ENCODE data around the gene PRSS27. TPM values are rescaled to one million over a fixed set of nuclear protein-coding genes. Genes with fewer than 3 reads are reported as not detected.
"Not testable (repeated sequence)": the region's sequence is repeated elsewhere in the genome, so short reads cannot be mapped to it uniquely, and the experiment has no call there.

Gene PRSS27
- total RNA-seq, 1 experiment from 2014 or later, result 2.0 TPM

DNA sequence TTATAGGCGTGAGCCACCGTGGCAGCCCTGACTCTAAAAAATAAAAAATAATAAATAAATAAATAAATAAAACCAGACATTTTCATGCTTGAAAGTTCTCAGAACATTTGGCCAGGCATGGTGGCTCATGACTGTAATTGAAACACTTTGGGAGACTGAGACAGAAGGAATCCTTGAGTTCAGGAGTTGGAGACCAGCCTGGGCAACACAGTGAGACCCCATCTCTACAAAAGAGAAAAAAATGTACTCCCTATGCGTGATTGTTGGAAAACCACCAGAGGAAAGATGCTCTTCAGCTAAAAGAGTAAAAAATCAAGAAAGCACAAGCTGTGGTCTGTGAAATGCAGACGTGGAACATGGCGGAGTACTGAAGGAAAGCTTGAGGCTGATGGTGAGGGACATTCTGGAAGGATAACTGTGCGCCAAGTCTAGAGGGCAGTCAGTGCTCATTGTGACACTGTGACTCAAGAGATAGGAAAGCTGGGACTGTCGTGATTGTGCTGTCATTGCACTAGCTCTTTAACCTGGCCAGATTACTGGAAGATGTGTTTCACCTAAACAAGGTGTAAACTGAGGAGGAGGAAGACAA is 4.2 kb upstream of the PRSS27 start:
- Histone ChIP-seq H3K27me3 (ENCODE audit: control insufficient read depth, insufficient read depth, low read length) (no peaks in the 10 kb centered on the region), H3K4me3 (ENCODE audit: insufficient read depth, low read depth, low read length) (no peak overlapping the region), H3K36me3 (replicated peaks; ENCODE audit: control insufficient read depth, insufficient read depth, low read length) (no peaks in the 10 kb centered on the region)
- DNase-seq, result no peak

DNA sequence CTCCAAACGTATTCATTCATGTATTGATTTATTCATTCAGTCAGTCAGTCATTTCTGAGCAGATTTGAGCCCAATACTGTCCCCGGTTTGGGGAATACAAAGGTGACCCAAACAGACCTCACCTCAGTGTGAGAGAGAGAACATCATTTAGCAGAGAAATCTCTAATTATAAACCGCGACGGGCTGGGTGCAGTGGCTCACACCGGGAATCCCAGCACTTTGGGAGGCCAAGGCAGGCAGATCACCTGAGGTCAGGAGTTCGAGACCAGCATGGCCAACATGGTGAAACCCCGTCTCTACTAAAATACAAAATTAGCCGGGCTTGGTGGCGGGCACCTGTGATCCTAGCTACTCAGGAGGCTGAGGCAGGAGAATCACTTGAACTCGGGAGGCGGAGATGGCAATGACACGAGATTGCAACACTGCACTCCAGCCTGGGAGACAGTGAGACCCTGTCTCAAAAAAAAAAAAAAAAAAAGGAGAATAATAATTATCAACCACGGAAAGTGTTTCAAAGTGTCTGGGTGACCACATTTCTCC is 1.7 kb upstream of the PRSS27 start:
- DNase-seq; H3K27me3 ChIP-seq (ENCODE audit: control insufficient read depth, insufficient read depth, low read length); H3K36me3 ChIP-seq (replicated peaks; ENCODE audit: control insufficient read depth, insufficient read depth, low read length): not testable (repeated sequence)
- peak overlapping the region; percentile 59 for H3K4me3 ChIP-seq (ENCODE audit: insufficient read depth, low read depth, low read length)

DNA sequence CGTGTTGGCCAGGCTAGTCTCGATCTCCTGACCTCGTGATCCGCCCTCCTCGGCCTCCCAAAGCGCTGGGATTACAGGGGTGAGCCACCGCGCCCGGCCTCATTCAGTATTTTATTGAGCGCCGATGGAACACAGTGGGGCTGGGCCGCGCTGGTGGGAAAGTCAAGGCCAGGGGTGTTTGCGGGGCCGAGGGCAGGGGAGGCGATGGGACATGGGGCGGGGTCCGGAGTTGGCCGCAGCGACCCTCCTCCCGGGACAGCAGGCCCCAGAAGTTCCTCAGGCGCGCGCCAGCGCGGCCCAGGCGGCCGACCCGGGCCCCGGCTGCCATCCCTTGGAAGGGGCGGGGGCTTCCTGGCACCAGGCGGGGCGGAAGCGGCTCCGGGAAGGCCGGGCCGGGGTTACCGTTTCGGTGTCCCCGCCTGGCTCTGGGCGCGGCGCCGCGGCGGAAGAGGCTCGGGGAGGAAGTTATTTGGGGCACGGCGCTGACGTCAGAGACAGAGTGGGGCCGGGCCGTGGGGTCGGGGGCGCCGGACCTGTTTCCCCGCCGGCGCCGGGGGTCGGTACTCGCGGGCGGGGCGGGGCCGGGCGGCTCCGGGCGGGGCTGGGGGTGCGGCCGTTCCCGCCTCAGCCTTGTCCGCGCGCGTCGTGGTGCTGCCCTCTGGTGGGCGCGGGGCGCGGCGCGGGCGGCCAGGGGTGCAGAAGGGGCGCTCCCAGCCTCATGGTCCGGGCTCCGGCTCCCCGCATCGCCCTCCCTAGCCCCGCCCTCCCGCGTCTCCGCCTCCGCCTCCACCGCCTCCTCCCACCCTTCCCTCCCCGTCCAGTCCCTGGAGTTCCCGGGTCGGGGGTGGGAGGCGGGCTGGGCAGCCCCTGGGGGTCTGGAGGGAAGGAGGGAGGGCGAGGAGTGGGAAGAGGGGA is 952 bp upstream of the PRSS27 start:
- H3K4me3 ChIP-seq (ENCODE audit: insufficient read depth, low read depth, low read length), result peak overlapping the region; percentile 59
- peak; percentile 99 for DNase-seq
- H3K36me3 ChIP-seq (replicated peaks; ENCODE audit: control insufficient read depth, insufficient read depth, low read length), result no peaks in the 10 kb centered on the region
- no peaks in the 10 kb centered on the region for H3K27me3 ChIP-seq (ENCODE audit: control insufficient read depth, insufficient read depth, low read length)

DNA sequence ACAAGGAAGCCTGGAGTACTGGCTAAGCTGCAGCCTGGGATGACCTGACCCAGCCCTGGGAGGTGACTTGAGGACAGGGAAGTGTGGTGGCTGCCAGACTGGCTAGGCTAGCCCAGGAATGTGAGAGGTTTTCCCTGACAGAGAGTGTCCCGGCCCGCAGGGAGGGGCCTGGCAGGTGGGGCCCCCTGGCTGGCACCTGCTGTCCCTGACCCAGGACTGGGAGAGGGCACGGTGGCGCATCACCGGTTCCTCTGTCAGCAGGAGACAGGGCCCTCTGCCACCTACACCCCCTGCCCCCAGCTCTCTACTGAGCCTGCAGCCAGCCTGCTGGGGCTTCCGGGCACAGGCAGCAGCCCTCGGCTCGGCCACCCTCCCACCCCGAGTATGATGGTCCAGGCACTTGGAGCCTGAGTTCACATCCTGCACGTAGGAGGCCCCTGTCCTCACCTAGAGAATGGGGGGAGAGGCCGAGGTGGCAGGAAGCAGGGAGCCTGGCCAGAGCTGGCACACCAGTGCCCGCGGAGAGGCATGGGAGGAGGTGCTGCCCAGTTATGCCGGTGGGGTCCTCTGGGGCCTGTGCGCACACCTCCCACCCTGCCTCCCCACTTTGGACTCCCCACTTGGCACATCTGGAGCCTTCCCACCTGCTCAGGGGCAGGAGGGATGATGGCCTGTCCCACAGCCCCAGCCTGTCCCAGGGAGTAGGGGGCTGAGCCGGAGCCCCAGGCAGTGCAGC is 528 bp downstream of the PRSS27 start:
- no peaks in the 10 kb centered on the region for H3K36me3 ChIP-seq (replicated peaks; ENCODE audit: control insufficient read depth, insufficient read depth, low read length)
- no peak overlapping the region for H3K4me3 ChIP-seq (ENCODE audit: insufficient read depth, low read depth, low read length)
- peaks cover 2% of the 10 kb centered on the region; the same call in 1 of the 2 replicates for H3K27me3 ChIP-seq (ENCODE audit: control insufficient read depth, insufficient read depth, low read length)
- DNase-seq, result no peak

DNA sequence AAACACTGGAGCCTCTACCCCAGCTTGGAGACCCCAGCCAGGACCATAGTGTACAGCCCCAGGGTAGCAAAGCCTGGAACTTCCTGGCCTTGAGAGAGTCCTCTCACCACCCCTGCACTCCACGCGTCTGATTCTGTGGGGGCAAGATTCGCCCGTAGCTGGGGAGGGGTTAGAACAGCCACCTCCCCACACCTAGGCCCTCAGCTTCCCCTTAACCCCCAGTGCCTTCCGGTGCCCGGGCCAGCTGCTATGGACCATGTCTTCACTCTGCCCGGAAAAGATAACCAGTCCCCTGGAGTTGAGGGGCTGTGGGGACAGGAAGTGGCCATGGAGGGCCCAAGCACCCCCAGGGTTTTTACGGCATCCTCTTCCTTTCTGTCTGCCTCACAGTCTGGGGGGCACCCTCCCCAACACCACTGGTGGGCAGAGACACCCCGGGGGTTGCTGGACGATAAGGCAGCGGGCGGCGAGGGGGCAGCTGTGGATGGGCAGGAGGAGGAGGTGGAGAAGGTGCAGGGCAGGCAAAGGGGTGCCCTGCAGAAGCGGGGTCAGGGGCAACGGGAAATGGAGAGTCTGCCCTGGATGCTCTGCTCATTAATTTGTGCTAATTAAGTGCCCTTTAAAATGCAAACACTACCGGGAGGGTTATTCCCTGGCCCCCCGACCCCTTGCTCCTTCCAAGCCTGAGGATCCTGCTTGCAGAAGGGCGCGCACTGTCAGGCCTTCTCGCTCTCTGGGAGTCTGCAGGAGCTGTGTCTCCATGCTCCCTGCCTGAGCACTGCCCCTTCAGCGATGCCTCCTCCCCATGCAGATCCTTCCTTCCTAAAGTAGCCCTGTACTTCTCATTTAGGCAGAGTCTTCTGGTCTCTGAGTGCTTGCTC is 2.4 kb downstream of the PRSS27 start:
- Histone ChIP-seq H3K36me3 (replicated peaks; ENCODE audit: control insufficient read depth, insufficient read depth, low read length) (no peaks in the 10 kb centered on the region), H3K4me3 (ENCODE audit: insufficient read depth, low read depth, low read length) (no peak overlapping the region), H3K27me3 (ENCODE audit: control insufficient read depth, insufficient read depth, low read length) (peaks cover 2% of the 10 kb centered on the region; the same call in 1 of the 2 replicates)
- DNase-seq, result no peak

DNA sequence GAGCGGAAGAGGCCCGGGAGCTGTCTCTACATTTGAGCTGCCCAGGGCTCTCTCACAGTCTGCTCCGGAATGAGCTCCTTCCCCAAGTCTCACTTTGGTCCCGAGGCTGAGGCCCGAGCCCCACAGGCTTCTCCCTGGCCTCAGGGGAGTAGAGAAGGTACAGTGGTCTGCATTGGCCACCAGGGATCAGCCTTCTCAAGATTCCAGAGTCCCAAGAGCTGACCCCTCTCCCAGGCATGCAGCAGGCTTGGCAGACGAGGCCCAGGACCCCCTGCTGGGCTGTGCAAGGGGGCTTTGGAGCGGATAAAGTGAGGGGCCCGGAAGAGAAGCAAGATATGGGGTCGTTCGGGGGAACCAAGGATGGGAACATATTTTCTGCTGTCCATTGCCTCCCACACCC is 3.1 kb downstream of the PRSS27 start:
- no peak for DNase-seq
- peaks cover 2% of the 10 kb centered on the region; the same call in 1 of the 2 replicates for H3K27me3 ChIP-seq (ENCODE audit: control insufficient read depth, insufficient read depth, low read length)
- H3K36me3 ChIP-seq (replicated peaks; ENCODE audit: control insufficient read depth, insufficient read depth, low read length), result no peaks in the 10 kb centered on the region
- no peak overlapping the region for H3K4me3 ChIP-seq (ENCODE audit: insufficient read depth, low read depth, low read length)

DNA sequence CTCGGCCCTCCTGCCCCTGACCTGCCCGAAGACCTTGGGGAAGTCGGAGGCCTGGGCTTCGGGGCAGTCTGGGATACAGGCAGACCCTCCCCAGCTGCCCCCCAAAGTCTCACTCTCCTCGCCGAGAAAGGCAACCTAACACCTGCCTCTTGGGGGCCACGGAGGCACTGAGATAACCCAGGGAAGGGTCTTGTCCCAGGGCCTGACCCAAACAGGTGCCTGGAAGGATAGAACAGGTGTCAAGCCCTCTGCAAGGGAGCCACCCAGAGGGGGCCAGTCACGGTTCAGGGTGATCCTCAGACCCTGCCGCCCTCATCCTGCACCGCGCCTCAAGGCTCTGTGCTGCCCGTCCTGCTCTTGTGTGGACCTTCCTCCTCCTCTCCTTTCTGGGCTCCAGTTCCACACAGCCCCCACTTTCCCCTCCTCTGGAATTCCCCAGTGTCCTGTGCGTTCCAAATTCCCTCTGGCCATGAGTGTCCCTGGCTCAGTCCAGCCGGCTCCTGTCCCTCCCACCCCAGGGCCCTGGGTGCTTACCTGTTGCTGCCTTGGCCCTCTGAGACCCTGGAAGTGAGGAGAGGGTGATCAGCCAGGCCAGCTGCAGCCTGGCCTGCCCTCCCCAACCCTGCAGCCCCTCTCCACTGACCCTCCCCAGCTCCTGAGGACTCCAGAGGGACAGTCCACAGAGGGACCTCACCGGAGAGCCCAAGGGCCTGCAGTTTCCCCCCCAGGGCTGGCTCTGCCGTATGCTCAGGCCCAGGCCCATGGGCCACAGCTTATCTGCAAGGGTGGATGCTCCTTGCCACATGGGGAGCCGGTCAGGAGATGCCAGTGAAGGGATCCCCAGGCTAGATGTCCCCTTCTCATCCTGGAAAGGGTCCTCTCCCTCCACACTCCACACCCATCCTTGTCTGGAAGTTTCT is 3.8 kb downstream of the PRSS27 start:
- no peak for DNase-seq
- Histone ChIP-seq H3K4me3 (ENCODE audit: insufficient read depth, low read depth, low read length) (no peak overlapping the region), H3K27me3 (ENCODE audit: control insufficient read depth, insufficient read depth, low read length) (peaks cover 2% of the 10 kb centered on the region; the same call in 1 of the 2 replicates), H3K36me3 (replicated peaks; ENCODE audit: control insufficient read depth, insufficient read depth, low read length) (no peaks in the 10 kb centered on the region)

DNA sequence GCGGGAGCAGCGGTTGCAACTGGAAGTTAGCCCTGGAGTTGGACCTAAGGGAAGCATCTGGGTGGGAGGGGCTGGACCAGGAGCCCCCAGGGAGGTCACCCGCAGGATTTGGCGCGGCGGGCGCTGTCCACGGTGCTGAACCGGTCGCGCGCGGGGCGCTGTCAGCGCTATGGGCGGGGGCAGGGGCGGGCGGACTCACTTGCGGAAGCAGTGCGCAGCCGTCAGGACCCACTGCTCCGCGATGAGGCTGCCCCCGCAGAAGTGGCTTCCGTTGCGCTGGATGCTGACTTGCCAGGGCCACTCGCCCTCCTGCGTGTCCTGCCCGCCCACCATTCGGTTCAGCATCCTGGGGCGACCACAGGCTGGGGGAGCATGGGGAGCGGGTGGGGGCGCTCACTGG is 4.5 kb downstream of the PRSS27 start:
- DNase-seq, result peak; percentile 96
- Histone ChIP-seq H3K27me3 (ENCODE audit: control insufficient read depth, insufficient read depth, low read length) (peaks cover 2% of the 10 kb centered on the region; the same call in 1 of the 2 replicates), H3K36me3 (replicated peaks; ENCODE audit: control insufficient read depth, insufficient read depth, low read length) (no peaks in the 10 kb centered on the region), H3K4me3 (ENCODE audit: insufficient read depth, low read depth, low read length) (peak overlapping the region; percentile 3; the same call in 1 of the 2 replicates)

DNA sequence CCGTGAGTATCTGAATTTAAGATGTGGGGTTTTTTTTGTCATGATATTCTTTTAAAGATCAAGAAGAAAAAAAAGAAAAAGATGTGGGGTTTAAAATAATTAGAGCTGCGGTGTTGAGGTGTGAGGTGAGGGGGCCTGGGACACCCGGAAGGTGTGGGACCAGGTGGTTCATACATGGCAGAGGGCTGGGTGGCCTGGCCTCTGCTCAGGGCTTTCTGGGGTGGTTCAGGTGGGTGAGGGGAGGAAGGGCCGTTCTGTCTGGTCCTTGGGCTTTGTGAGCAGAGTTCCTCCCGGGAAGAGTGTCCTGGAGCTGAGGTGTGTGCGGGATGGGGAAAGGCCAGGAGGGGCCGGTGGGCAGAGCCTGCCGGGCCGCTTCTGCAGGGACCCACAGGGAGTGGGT is 5.0 kb downstream of the PRSS27 start:
- peaks cover 2% of the 10 kb centered on the region; the same call in 1 of the 2 replicates for H3K27me3 ChIP-seq (ENCODE audit: control insufficient read depth, insufficient read depth, low read length)
- H3K36me3 ChIP-seq (replicated peaks; ENCODE audit: control insufficient read depth, insufficient read depth, low read length), result no peaks in the 10 kb centered on the region
- DNase-seq, result no peak
- H3K4me3 ChIP-seq (ENCODE audit: insufficient read depth, low read depth, low read length), result peak overlapping the region; percentile 3; the same call in 1 of the 2 replicates

DNA sequence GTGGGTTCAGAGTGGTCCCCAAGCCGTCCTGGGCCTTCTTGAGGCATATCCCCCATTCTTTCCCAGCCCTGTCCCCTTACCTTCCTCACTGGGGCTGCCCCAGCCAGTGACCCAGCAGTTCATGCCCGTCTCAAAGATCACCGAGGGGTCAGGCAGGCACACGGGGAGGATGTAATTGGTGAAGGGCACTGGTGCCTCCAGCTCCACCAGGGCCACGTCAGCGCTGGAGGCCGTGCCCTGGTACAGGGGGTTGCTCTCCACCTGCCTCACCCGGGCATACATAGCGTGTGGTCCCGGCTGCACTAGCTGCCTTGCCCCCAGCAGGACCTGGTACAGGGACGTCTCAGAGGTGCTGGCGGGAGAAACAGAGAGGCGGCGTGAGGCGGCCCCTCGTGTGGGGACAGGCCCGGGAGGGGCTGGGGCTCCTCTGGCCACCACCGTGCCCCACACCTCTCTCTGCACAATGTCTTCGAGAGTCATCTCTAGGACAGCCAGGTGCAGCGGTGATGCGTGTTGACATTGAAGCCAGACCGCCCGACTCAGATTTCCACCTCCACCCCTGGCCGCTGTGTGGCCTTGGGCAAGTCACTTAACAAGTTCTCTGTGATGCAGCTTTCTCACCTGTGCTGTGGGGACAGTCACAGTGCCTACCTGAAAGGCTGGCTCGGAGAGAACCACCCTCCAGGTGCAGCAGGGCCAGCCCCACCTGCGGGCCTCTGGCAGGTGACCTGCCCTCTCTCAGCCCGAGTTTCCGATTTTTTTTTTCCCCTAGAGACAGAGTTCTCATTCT is 5.8 kb downstream of the PRSS27 start:
- peaks cover 2% of the 10 kb centered on the region; the same call in 1 of the 2 replicates for H3K27me3 ChIP-seq (ENCODE audit: control insufficient read depth, insufficient read depth, low read length)
- H3K36me3 ChIP-seq (replicated peaks; ENCODE audit: control insufficient read depth, insufficient read depth, low read length), result no peaks in the 10 kb centered on the region; the same call in 1 of the 2 replicates
- H3K4me3 ChIP-seq (ENCODE audit: insufficient read depth, low read depth, low read length), result no peak overlapping the region
- no peak for DNase-seq

DNA sequence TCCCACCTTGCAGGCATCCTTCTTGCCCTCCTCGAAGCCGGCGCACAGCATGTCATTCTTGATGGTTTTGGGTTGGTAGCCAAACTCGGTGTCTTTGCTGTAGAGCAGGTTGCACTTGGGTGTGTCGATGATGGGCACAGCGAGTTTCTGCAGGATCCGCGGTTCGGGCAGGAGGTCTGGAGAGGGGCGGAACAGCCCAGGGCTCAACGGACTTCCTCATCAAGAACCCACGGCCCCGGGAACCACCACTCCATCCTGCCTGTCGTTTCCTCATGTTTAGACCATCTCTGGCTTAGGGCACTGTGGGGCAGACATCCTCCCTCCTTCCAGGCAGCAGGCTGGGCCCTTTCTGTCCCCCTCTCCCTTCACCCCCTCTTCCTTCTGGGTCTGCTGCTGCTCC is 6.5 kb downstream of the PRSS27 start:
- Histone ChIP-seq H3K36me3 (replicated peaks; ENCODE audit: control insufficient read depth, insufficient read depth, low read length) (no peaks in the 10 kb centered on the region; the same call in 1 of the 2 replicates), H3K27me3 (ENCODE audit: control insufficient read depth, insufficient read depth, low read length) (peaks cover 2% of the 10 kb centered on the region; the same call in 1 of the 2 replicates), H3K4me3 (ENCODE audit: insufficient read depth, low read depth, low read length) (no peak overlapping the region)
- DNase-seq, result no peak

DNA sequence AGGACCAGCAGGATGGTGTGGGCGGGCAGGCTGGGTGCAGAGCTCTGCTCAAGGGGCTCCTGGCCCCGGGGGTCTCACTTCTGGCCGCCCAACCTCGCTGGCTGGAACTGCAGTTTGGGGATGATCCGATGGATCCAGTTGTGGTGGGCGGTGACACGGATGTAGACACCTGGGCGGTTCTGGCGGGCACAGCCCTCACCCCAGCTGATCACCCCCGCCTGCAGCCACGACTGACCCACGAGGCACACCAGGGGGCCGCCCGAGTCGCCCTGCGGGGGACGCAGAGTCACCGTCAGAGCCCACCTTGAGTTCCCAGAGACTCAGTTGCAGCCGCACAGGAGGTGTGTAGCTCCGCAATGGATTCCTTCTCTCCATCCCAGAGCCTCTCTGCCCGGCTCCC is 7.5 kb downstream of the PRSS27 start:
- Histone ChIP-seq H3K4me3 (ENCODE audit: insufficient read depth, low read depth, low read length) (no peak overlapping the region), H3K36me3 (replicated peaks; ENCODE audit: control insufficient read depth, insufficient read depth, low read length) (peaks cover under 1% of the 10 kb centered on the region)
- DNase-seq, result no peak

More for the DNA sequence above, 7.5 kb downstream of the PRSS27 start:
- peaks cover 2% of the 10 kb centered on the region; the same call in 1 of the 2 replicates for H3K27me3 ChIP-seq (ENCODE audit: control insufficient read depth, insufficient read depth, low read length)

Data from H7 (cell line).